NCI-H82 (cell line): ENCODE data around the gene PARL.
A peak's percentile ranks its signal among the peaks of the same experiment; 100 is the strongest.

Experiments used
- DNase-seq: peaks from one replicate; lab custom pipeline; 2025; lab: John Stamatoyannopoulos, UW

The PARL gene, protein sequence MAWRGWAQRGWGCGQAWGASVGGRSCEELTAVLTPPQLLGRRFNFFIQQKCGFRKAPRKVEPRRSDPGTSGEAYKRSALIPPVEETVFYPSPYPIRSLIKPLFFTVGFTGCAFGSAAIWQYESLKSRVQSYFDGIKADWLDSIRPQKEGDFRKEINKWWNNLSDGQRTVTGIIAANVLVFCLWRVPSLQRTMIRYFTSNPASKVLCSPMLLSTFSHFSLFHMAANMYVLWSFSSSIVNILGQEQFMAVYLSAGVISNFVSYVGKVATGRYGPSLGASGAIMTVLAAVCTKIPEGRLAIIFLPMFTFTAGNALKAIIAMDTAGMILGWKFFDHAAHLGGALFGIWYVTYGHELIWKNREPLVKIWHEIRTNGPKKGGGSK

GRCh38 chr3:183884427-183885296 lies at the start of gene PARL:
Gene PARL, minus strand, starts transcription at chr3:183884880. Its CDS starts 34 bp downstream, at chr3:183884846.
- peak; percentile 98 for DNase-seq

DNA sequence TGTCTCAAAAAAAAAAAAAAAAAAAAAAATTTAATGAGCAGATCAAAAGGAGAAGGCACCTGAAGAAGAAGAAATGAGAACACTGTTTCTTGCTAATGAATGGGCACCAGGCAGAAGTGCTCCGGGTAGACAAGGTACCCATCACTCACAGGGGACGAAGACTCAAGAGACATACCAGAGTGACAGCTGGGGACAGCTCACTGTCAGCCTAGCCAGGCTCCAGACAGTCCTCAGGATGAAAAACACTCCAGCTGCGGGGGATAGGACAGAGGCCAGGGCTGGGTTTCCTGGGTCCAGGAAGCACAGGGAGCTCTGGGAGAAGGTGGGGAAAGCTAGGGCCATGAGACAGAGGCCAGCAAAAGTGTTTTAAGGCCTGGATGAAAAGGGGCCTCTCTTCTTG lies 48.5 kb upstream of the PARL start:
- DNase-seq, result no peak

DNA sequence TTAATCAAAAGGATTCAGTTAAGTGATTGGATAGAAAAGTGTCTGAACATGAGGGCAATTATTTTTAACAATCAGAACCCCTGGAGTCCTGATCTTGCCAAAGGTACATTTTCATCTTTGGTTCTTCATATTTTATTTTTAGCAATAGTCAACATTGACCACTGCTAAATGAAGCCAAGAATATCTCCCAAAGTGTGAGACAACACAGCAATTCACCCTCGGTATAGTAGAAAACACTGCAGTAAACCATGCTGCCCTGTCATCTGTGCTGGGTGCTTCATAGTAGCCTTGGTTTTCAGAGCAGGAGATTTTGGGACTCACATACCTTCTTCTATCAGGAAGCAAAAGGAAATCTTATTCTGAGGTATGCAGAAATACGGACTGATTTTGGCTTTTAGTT lies 47.2 kb upstream of the PARL start:
- DNase-seq, result no peak

DNA sequence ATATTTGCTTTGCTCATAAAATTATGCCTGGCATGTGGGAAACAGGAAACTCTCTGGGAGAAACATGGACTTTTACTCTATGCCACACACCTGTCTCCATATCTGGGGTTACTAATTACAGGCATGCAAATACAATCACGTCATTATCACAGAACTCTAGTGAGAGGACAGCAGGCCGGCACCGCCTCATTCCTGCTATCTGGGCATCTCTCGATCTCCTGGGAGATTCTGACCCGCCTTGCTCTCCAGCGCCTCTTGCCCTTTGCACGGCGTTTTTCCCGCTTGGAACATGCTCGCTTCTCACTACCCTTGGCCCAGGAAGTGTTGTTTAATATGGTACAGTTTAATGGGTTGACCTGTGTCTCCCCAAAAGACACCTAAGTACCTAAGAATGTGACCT lies 45.4 kb upstream of the PARL start:
- no peak for DNase-seq

DNA sequence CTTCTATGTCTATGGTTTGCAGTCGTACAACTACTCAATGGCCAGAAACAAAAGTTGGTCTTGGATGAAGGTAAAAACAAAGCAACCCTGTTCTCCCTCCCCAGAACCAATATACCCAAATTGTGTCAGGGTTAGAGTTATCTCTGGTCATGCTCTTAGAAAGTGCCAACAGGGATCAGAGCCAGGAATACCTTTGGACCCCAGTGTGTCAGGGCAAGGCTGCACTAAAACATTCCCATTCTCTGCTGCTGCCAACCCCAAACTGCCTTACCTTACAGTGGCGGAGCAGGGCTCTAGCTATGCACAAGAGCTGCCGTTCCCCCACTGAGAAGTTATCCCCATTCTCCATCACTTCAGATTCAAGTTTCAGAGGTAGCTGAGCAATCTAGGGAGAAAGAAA lies 42.4 kb upstream of the PARL start:
- DNase-seq, result no peak

- no peak for DNase-seq
Measured at GRCh38 chr3:183924956-183925355, 40.3 kb upstream of the PARL start.

DNA sequence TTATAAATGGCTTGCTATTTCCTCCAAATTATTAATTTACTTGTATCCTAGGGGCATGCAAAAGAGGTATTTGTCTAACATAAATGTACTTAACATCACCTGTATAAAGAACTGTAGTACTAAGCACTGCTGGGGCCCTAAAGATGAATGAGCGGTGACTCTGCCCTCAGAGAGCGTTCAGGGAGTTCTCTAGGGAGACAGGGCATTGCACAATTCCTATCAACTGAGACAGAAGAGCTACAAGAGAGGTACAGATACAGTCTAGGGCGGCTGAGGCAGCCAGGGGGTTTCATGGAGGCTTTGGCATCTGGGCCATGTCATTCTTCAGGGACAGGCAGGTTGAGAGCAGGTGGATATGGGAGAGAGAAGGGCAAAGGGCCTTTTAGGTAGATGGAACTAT lies 39.9 kb upstream of the PARL start:
- DNase-seq, result no peak

DNA sequence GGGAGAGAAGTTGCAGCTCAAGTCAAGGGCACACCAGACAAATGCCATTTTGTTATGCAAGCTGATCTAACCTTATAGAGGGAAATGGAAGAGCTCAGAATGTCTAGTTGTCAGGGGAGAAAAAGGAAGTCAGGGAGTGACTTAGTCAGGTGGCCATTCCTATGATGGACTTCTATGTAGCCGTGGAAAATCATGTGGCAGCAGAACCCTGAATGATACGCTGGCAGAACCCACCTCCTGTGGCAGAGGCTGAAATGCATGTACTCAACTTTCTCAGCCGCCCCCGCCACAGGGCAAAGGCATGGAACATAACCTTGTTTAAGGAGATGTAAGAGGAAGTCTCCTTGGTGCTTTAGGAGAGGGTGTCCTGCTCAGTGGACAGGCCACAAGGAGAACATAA lies 37.7 kb upstream of the PARL start:
- no peak for DNase-seq

DNA sequence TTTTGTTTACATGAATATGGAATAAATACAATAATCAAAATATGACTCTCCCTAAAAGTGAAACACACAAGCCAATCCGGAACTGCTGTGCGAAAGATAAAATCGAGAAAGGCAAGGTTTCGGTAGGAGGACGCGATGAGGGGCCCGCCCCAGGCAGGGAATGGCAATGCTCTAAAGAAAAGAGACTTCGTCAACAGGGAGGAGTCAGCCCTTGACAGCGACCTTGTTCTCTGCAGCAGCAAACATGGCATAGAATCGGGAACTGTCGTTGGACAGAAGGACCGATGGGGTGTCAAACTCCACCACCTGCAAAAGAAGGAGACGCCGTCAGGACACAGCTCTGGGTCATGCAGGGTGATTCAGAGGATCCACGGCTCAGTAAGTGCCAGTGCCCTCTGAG lies 36.4 kb upstream of the PARL start:
- no peak for DNase-seq

DNA sequence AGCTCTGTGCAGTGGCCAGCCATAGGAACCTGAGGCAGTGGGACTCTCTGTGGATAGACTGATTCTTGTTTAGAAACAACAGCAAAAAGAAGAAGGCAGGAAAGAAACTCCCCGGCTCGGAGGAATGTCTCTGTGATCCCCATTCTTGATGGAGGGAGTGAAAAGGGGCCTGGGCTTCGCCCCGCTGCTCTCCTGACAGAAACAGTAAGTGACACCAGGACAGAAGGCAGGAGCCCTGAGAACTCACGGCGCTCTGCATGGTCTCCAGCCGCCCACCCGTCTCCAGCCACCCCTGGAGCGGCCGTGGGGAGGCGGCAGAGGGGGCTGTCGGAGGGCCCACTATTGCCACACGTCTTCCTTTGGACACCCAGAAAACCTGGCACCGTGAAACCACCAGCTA lies 35.7 kb upstream of the PARL start:
- no peak for DNase-seq

- no peak for DNase-seq
Measured at GRCh38 chr3:183918178-183918577, 33.5 kb upstream of the PARL start.

- DNase-seq, result no peak
Measured at GRCh38 chr3:183917776-183918175, 33.1 kb upstream of the PARL start.

GRCh38 chr3:183914856-183915255 lies 30.2 kb upstream of the PARL start:
- no peak for DNase-seq

DNA sequence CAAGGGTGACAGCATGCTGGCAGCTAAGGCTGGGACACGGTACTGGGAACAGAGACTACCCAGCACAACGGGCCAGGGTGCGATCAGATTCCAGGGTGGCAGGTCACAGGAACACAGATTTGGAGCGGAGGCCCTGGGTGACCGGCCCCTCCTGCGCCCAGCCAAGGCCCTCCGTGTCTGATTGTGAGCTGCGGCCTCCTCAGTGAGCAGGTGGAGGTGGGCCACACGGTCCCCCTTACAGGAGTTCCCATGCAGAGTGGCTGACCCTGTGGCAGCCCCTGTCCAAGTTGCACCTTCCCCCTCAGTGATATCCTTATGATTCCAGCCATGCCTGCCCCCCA lies 28.9 kb upstream of the PARL start:
- DNase-seq, result no peak

GRCh38 chr3:183912895-183913579 lies 28.4 kb upstream of the PARL start:
- DNase-seq, result no peak

- no peak for DNase-seq
Measured at GRCh38 chr3:183911763-183912506, 27.3 kb upstream of the PARL start.

GRCh38 chr3:183911087-183911486 lies 26.4 kb upstream of the PARL start:
- DNase-seq, result no peak

DNA sequence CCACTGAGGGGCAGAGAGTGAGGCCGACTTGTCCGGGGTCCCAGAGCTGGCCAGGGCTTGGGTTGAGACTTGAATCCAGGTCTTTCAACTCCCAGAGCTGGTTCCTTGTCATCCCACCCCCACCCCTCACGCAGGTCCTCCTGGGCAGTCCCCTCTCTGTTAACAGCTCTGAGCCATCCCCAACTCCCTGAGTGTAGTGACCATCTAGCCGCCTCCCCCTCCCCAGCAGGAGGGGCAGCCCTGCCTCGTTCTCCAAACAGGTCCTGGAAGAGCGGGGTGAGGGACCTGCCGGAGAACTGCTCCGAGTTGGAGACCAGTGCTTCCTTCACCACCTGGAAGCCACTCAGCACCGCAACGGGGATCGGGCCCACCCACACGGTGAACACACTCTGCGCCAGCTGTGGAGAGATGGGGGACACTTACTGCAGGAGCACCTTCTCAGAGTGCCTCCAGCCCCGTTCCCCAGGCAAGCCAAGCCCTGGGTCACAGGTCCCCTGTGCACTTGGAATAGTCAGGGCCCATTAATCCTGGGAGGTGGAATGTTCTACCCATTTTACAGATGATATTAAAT lies 24.4 kb upstream of the PARL start:
- DNase-seq, result no peak

GRCh38 chr3:183907911-183908331 lies 23.2 kb upstream of the PARL start:
- DNase-seq, result peak; percentile 60

GRCh38 chr3:183907176-183907575 lies 22.5 kb upstream of the PARL start:
- no peak for DNase-seq

DNA sequence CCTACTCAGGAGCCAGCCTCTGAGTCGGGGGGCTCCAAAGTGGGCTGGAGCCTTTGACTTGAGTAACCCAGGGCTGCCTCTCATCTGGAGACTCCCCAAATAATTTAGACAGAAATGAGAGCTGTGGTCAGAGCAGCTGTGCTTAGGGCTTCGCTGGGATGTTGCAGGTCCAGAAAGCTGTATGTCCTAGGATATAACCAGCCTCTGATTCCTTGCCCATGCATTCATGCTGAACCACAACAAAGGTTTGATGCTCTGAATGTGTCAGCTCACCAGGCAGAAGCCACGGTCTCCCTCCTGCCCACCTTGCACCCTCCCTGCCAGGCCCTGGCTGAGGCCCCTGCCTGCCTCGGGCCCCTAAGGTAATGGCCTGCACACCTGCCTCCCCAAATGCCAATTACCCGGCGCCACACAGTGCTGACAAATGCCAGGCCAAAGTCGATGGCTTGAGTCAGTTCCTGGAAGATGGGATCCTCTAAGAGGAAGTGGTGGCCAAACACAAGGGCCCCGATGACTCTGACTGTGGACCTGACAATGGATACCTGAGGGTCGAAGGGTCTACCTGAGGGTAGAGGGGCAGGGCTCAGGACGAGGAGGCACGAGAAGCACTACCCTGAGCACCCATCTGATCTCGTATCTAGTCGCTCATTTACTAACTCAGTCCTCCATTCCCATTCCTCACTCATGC lies 21.7 kb upstream of the PARL start:
- DNase-seq, result no peak
